HepG2 (cell line): ENCODE results near the gene HOXA7. TPM values are rescaled to one million over a fixed set of nuclear protein-coding genes. Genes with fewer than 3 reads are reported as not detected.
A peak's percentile ranks its signal among the peaks of the same experiment; 100 is the strongest.

Source experiments
- ASH2L ChIP-seq: fragments of 300-600, 200-600 bp; sonication (generic); IDR thresholded peaks from 2 replicates; pipeline ENCODE4 v1.7.0; 2017; ENCODE audit warnings: low read depth, mild to moderate bottlenecking, moderate library complexity, mixed read lengths, low read length; ENCODE audit not compliant: insufficient read length
- ETS1 ChIP-seq: sonication (generic); formaldehyde crosslinking; IDR thresholded peaks from 2 replicates; pipeline ENCODE4 v1.4.0; 2020; ENCODE audit warnings: missing genetic modification reagents
- FOXJ3 ChIP-seq: sonication (generic); formaldehyde crosslinking; IDR thresholded peaks from 2 replicates; pipeline ENCODE4 v1.4.0; 2020; ENCODE audit warnings: missing genetic modification reagents, mild to moderate bottlenecking, borderline replicate concordance
- PHF21A ChIP-seq: sonication (generic); formaldehyde crosslinking; IDR thresholded peaks from 2 replicates; pipeline ENCODE4 v1.5.0; 2020; ENCODE audit warnings: mild to moderate bottlenecking, missing genetic modification reagents
- PITX1 ChIP-seq: sonication (generic); formaldehyde crosslinking; IDR thresholded peaks from 2 replicates; pipeline ENCODE4 v1.5.1; 2020; ENCODE audit warnings: mild to moderate bottlenecking, missing genetic modification reagents
- THAP11 ChIP-seq: IDR thresholded peaks from 2 replicates; pipeline ENCODE4 v1.6.1; 2016; ENCODE audit warnings: missing biosample characterization, missing genetic modification reagents
- ZBED4 ChIP-seq: sonication (generic); formaldehyde crosslinking; IDR thresholded peaks from 2 replicates; pipeline ENCODE4 v1.4.0; 2020; ENCODE audit warnings: missing genetic modification reagents, borderline replicate concordance
- ZBTB39 ChIP-seq: sonication (generic); formaldehyde crosslinking; IDR thresholded peaks from 2 replicates; pipeline ENCODE4 v1.5.0; 2020; ENCODE audit warnings: missing genetic modification reagents
- ZFP36L1 ChIP-seq: sonication (generic); formaldehyde crosslinking; IDR thresholded peaks from 2 replicates; pipeline ENCODE4 v1.8.0; 2022; ENCODE audit warnings: mild to moderate bottlenecking, missing genetic modification reagents, moderate library complexity
- ZFP36L2 ChIP-seq: sonication (generic); formaldehyde crosslinking; IDR thresholded peaks from 2 replicates; pipeline ENCODE4 v1.4.0; 2020; ENCODE audit warnings: missing genetic modification reagents
- ZNF124 ChIP-seq: sonication (generic); formaldehyde crosslinking; IDR thresholded peaks from 2 replicates; pipeline ENCODE4 v1.4.0; 2020; ENCODE audit warnings: missing genetic modification reagents
- ZNF232 ChIP-seq: sonication (generic); formaldehyde crosslinking; IDR thresholded peaks from 2 replicates; pipeline ENCODE4 v1.4.0; 2020; ENCODE audit warnings: missing genetic modification reagents, borderline replicate concordance
- ZNF296 ChIP-seq: sonication (generic); formaldehyde crosslinking; conservative IDR thresholded peaks from 2 replicates; pipeline ENCODE4 v1.5.0; 2020; ENCODE audit warnings: mild to moderate bottlenecking, missing genetic modification reagents
- ZNF510 ChIP-seq: sonication (generic); formaldehyde crosslinking; IDR thresholded peaks from 2 replicates; pipeline ENCODE4 v1.4.0; 2020; ENCODE audit warnings: low read depth, mild to moderate bottlenecking, missing genetic modification reagents
- ZNF749 ChIP-seq: sonication (generic); formaldehyde crosslinking; IDR thresholded peaks from 2 replicates; pipeline ENCODE4 v1.8.0; 2022; ENCODE audit warnings: mild to moderate bottlenecking, missing genetic modification reagents, moderate library complexity, borderline replicate concordance
- ZXDC ChIP-seq: sonication (generic); formaldehyde crosslinking; IDR thresholded peaks from 2 replicates; pipeline ENCODE4 v1.5.0; 2020; ENCODE audit warnings: mild to moderate bottlenecking, missing genetic modification reagents
- polyA plus RNA-seq, 8 experiments: library from polyadenylated mRNA; depleted of rRNA in 3 of 8; stranded (reverse) in 7 of 8; unstranded in 1 of 8; fragments of >200 nt; fragmentation: Illumina TruSeq in 4 of 8; extraction: Trizol in 4 of 8; gene quantifications; 2 replicates each; pipeline versions ENCODE4 v1.2.1 to v1.2.3, GENCODE V29; 2011 to 2016; ENCODE audit warnings: low read depth in 4 of 8, missing spikeins in 1 of 8, mixed read lengths in 1 of 8; ENCODE audit not compliant: insufficient read depth in 1 of 8
- total RNA-seq, 5 experiments: library from RNA; depleted of rRNA; stranded (reverse); fragments of >200 nt; fragmentation: Illumina TruSeq; extraction: Trizol; gene quantifications; 2 replicates each; pipeline ENCODE4 v1.2.3, GENCODE V29; 2016; ENCODE audit warnings: low read depth in 1 of 5

The HOXA7 gene
- total and polyA plus RNA-seq, 2 of the 13 experiments (the other 11 are each of a cell fraction or from before 2014, with no cell fraction given) = 0.05 TPM; not detected in 1

- TF ChIP-seq ZBED4 (CRISPR knock-in tag) = no peak
- TF ChIP-seq ZNF296 = 0 out of 2 replicates have a peak, but pooled peaks have one; percentile 6
- no peak for TF ChIP-seq ZNF749 (CRISPR knock-in tag)
- 0 out of 2 replicates have a peak, but pooled peaks have one; percentile 61 for TF ChIP-seq ZXDC (CRISPR knock-in tag)
- no peak for TF ChIP-seq ZFP36L2 (CRISPR knock-in tag)
- peak; percentile 16; the same call in 1 of the 2 replicates for TF ChIP-seq FOXJ3 (CRISPR knock-in tag)
- no peak; the same call in 1 of the 2 replicates for TF ChIP-seq ZNF510
- peak; percentile 65; the same call in 1 of the 2 replicates for TF ChIP-seq ZNF124 (CRISPR knock-in tag)
- no peak; the same call in 1 of the 2 replicates for TF ChIP-seq PITX1 (CRISPR knock-in tag)
- TF ChIP-seq PHF21A (CRISPR knock-in tag) = peak; percentile 93
- no peak for TF ChIP-seq ETS1 (CRISPR knock-in tag)
- TF ChIP-seq THAP11 = peak; percentile 44; the same call in 1 of the 2 replicates
- no peak for TF ChIP-seq ZBTB39 (CRISPR knock-in tag)
- peak; percentile 80 for TF ChIP-seq ASH2L
- TF ChIP-seq ZFP36L1 (CRISPR knock-in tag) = peak; percentile 48; the same call in 1 of the 2 replicates
- TF ChIP-seq ZNF232 (CRISPR knock-in tag) = no peak
Measured at GRCh38 chr7:27122077-27122910, 34.2 kb downstream of the HOXA7 start (continued).
